HUES64 (cell line): ENCODE data around the gene SEMA3G. TPM values are rescaled to one million over a fixed set of nuclear protein-coding genes. Genes with fewer than 3 reads are reported as not detected.

Experiments
- H3K27ac ChIP-seq: 2 replicates; pipeline ENCODE4 v1.7.0; 2013; ENCODE audit warnings: low read depth, low read length, inconsistent platforms
- H3K27me3 ChIP-seq: 2 replicates; pipeline ENCODE4 v1.6.1; 2013; ENCODE audit warnings: mild to moderate bottlenecking, low read length; ENCODE audit not compliant: insufficient read depth
- H3K36me3 ChIP-seq: 2 replicates; pipeline ENCODE4 v1.6.1; 2013; ENCODE audit warnings: mild to moderate bottlenecking, low read length; ENCODE audit not compliant: insufficient read depth
- H3K4me1 ChIP-seq: 2 replicates; pipeline ENCODE4 v1.6.1; 2013; ENCODE audit warnings: mild to moderate bottlenecking, low read length, moderate library complexity; ENCODE audit not compliant: insufficient read depth
- H3K4me3 ChIP-seq: 2 replicates; pipeline ENCODE4 v1.5.1; 2013; ENCODE audit warnings: mild to moderate bottlenecking, low read length, moderate library complexity
- H3K9ac ChIP-seq: 2 replicates; pipeline ENCODE4 v1.6.1; 2013; ENCODE audit warnings: mild to moderate bottlenecking, low read depth, low read length
- H3K9me3 ChIP-seq: 2 replicates; pipeline ENCODE4 v1.6.1; 2013; ENCODE audit warnings: low read depth, low read length; ENCODE audit not compliant: insufficient read depth
- WGBS: fragments of 150-250, 120-280 bp; methylation state at CpG from one replicate; pipeline ENCODE4 v1.1.7; 2013; ENCODE audit warnings: missing lambda C conversion rate; 5-methylcytosine and 5-hydroxymethylcytosine counted together
- polyA plus RNA-seq, 2 experiments: library from polyadenylated mRNA; stranded (reverse); fragments of 50-300 nt; gene quantifications; one replicate each; pipeline ENCODE4 v1.2.3, GENCODE V29; 2013

The SEMA3G gene
- 1.3 TPM for polyA plus RNA-seq (2013, experiment 1 of 2)
- polyA plus RNA-seq (2013, experiment 2 of 2), result 1.3 TPM

DNA sequence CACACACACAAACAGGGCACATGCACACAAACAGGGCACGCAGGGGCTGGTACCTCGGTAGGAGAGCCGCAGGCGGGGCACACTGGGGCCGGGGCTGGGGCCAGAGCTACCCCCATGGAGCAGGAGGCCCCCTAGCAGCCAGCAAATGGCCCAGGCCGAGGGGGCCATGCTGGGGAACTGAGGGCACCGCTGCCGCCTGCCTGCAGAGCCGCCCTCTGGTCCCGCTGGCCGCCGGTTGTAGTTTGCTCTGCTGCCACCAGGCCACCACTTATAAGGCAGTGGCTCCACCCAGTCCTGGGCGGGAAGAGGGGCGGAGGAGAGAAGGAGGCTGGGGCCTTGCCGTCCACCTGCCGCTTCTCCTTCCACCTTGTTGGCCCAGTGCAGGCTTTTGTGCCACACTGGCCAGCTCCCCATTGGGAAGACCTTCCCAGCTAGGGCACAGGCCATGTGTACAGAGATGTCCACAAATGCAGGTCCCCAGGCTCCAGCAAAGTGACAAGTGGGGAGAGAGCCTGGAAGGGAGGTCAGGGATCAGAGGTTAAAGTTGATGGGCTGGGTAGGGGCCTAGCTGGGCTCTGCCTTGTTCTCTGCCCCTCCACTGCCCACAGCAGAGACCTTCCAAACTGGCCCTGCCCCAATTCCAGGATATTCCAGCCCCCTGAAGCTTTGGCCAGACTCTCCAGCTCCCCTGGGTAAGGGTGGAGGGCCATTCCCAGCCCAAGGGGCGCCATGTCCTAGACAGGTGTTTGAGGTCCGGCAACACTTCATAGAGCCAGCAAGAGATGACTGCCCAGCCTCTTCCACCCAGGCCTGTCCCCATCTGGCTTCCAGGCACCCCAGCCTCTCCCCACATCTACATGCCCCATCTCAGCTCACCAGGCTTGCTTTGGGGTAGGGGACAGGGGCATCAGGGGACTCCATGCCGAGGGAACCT lies at the start of gene SEMA3G:
TSS of gene SEMA3G (minus strand) at position 244 of the 934 bp plus-strand sequence. CDS start at position 168, 76 bp downstream.
- Histone ChIP-seq H3K36me3 (no peaks in the 10 kb centered on the region), H3K4me1 (peaks cover 1% of the 10 kb centered on the region; the same call in 1 of the 2 replicates), H3K27me3 (no peaks in the 10 kb centered on the region), H3K27ac (no peak within 1 kb of the TSS), H3K9me3 (no peaks in the 10 kb centered on the region), H3K9ac (peak within 1 kb of the TSS; percentile 34; the same call in 1 of the 2 replicates), H3K4me3 (peak within 1 kb of the TSS; percentile 15)
- 36% methylated on average over 19 of the region's 19 CpGs for WGBS

DNA sequence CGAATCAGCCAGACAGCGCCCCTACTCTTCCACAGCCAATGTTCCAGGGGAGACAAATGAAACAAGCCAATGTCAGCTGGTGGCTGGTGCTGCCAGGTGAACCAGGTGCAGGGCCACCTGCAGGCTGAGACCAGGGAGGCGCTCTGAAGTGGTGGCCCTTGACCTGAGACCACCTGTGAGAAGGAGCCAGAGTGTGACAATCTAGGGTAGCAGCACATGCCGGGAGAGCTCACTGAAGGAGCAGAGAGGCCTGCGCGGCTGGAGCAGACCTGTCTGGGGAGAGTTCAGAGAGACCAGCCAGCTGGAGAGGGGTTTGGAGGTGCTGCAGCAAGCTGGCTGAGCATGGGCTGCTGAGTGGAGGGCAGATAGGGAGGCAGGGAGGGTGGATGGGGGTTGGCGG lies 49.5 kb upstream of the SEMA3G start:
- Histone ChIP-seq H3K27ac (no peak overlapping the region), H3K4me3 (no peak overlapping the region), H3K36me3 (peaks cover 35% of the 10 kb centered on the region), H3K9ac (no peak overlapping the region), H3K4me1 (no peaks in the 10 kb centered on the region), H3K9me3 (no peaks in the 10 kb centered on the region), H3K27me3 (no peaks in the 10 kb centered on the region)
- 91% methylated on average over 7 of the region's 7 CpGs for WGBS

DNA sequence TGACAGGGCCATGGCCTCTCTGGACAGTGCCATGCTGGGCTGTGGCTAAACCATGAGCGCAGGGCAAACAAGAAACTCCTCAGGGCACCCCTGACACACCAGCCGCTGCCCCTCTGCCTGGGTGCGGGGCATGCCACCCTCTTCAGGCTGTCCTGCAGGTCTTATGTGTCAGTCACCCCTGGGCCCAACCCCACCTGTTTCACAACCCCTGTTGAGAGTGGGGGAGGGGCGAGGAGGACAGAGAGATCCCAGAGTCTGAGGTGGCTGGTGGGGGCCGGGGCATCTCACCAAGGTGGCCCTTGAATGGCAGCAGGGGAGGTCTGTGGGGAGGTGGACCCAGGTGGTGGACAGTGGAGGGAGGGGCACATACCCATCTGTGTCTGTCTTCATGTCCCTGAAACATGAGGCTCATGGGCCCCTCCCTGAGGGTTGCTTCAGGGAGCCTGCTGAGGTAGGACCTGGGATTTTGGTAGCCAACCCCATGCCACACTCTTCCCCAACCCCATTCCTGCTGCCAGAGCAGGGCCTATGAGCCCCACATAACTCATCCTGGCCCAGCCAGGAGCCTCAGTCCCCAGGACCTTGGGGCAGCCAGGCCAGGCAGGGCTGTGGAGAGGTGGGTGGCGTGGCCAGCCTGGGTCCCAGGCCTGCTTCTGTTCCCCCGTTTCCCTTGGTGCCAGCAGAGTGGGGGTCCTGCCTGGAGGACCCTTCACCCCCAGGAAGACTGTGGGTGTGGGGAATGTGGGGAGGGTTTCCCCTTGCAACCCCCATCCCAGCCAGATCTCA lies 48.5 kb upstream of the SEMA3G start:
- no peaks in the 10 kb centered on the region for H3K9me3 ChIP-seq
- H3K4me1 ChIP-seq, result no peaks in the 10 kb centered on the region
- H3K27ac ChIP-seq, result no peak overlapping the region
- no peak overlapping the region for H3K4me3 ChIP-seq
- H3K36me3 ChIP-seq, result peaks cover 43% of the 10 kb centered on the region
- no peaks in the 10 kb centered on the region for H3K27me3 ChIP-seq
- 95% methylated on average over 7 of the region's 7 CpGs for WGBS
- no peak overlapping the region for H3K9ac ChIP-seq

DNA sequence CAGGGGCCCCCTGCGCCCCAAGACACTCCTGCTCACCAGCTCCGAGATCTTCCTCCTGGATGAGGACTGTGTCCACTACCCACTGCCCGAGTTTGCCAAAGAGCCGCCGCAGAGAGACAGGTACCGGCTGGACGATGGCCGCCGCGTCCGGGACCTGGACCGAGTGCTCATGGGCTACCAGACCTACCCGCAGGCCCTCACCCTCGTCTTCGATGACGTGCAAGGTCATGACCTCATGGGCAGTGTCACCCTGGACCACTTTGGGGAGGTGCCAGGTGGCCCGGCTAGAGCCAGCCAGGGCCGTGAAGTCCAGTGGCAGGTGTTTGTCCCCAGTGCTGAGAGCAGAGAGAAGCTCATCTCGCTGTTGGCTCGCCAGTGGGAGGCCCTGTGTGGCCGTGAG lies 47.2 kb upstream of the SEMA3G start:
- no peak overlapping the region for H3K27ac ChIP-seq
- no peaks in the 10 kb centered on the region for H3K4me1 ChIP-seq
- H3K9ac ChIP-seq, result no peak overlapping the region
- no peaks in the 10 kb centered on the region for H3K9me3 ChIP-seq
- no peaks in the 10 kb centered on the region for H3K27me3 ChIP-seq
- H3K4me3 ChIP-seq, result no peak overlapping the region
- peaks cover 57% of the 10 kb centered on the region for H3K36me3 ChIP-seq
- 95% methylated on average over 21 of the region's 21 CpGs for WGBS

DNA sequence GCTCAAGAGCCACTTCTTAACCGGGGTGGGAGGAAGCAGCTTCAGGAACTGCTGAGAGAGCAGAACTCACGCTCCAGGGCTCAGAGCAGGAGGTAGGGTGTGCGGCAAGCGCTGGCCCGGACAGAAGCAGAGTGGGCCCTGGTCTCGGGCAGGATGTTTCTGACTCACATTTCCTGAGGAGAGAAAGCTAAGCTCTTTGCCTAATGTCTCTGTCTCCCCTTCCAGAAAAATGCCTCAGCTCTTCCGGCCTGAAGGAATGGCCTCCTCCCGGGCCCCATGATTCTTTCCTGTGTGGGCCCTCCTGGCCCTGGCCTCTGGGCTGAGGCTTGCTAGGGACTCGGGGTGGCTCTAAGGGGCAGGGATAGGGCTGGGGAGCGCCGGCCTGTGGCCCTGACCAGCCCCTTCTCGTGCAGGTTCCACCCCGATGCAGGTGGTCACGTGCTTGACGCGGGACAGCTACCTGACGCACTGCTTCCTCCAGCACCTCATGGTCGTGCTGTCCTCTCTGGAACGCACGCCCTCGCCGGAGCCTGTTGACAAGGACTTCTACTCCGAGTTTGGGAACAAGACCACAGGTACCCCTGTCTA lies 46.1 kb upstream of the SEMA3G start:
- Histone ChIP-seq H3K4me3 (no peak overlapping the region), H3K27me3 (no peaks in the 10 kb centered on the region), H3K9ac (no peak overlapping the region), H3K4me1 (no peaks in the 10 kb centered on the region), H3K27ac (no peak overlapping the region), H3K9me3 (no peaks in the 10 kb centered on the region), H3K36me3 (peaks cover 66% of the 10 kb centered on the region)
- 95% methylated on average over 23 of the region's 23 CpGs for WGBS

DNA sequence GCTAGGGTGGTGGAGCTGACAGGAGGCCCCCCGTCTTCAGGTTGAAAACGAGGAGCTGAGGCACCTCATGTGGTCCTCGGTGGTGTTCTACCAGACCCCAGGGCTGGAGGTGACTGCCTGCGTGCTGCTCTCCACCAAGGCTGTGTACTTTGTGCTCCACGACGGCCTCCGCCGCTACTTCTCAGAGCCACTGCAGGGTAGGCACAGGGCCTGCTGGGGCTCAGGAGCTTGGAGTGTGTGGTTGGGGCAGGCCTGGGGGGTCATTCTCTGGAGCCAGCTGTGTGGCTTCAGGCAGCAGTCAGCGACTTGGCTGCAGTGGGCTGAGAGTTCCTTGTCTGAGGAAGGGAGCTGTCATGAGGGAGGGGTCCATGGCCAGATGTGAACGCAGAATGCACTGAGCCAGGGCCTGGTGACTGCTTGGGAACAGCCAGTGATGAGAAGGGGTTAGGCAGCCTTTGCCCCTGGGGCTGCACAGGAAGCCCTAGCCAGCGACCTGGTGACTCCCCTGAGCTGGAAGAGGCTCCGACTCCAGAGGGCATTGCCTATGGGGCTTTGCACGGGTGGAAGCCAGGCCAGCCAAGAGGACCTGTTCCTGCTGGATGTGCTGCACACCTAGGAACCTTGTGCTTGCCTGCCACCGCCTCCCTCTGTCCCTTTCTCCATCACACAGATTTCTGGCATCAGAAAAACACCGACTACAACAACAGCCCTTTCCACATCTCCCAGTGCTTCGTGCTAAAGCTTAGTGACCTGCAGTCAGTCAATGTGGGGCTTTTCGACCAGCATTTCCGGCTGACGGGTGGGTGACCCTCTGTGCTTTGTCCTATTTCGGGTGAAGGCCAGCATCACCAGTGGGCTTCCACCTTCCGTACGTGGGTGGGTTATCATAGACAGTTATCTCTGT lies 45.4 kb upstream of the SEMA3G start:
- H3K9me3 ChIP-seq, result no peaks in the 10 kb centered on the region
- H3K4me1 ChIP-seq, result no peaks in the 10 kb centered on the region
- H3K36me3 ChIP-seq, result peaks cover 73% of the 10 kb centered on the region
- H3K9ac ChIP-seq, result no peak overlapping the region
- no peaks in the 10 kb centered on the region for H3K27me3 ChIP-seq
- 92% methylated on average over 22 of the region's 22 CpGs for WGBS
- no peak overlapping the region for H3K4me3 ChIP-seq
- no peak overlapping the region for H3K27ac ChIP-seq

DNA sequence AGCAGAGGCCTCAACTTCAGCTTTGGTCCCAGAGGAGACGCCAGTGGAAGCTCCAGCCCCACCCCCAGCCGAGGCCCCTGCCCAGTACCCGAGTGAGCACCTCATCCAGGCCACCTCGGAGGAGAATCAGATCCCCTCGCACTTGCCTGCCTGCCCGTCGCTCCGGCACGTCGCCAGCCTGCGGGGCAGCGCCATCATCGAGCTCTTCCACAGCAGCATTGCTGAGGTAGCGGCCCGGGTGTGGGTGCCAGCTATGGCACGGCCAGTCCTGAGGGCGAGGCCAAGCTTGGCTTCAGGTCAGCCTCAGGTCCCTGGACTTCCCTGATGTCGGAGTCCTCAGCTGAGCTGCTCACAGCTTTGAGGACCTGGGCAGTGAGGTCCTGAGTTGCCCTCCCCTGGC lies 44.5 kb upstream of the SEMA3G start:
- no peak overlapping the region for H3K9ac ChIP-seq
- H3K27ac ChIP-seq, result no peak overlapping the region
- H3K9me3 ChIP-seq, result no peaks in the 10 kb centered on the region
- no peaks in the 10 kb centered on the region for H3K27me3 ChIP-seq
- H3K36me3 ChIP-seq, result peaks cover 77% of the 10 kb centered on the region
- WGBS, result 96% methylated on average over 18 of the region's 18 CpGs
- no peak overlapping the region for H3K4me3 ChIP-seq
- no peaks in the 10 kb centered on the region for H3K4me1 ChIP-seq

DNA sequence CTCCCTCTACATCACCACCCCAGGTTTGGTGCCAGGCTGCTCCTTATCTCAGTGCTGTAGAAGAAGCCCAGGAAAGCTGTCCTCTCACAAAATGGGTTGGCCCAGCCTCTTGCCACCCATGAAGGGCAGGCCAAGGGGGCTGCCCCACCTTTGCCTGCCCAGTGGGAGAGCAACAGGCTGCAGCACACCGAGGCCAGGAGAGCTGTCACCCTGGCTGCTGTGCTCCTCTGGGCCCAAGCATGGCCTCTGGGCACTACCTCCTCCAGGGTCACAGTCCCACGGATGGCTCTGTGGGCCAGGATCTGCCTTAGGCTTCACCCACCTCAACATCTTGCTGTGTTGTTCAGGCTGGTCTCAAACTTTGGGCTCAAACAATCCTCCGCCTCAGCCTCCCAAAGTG lies 43.8 kb upstream of the SEMA3G start:
- Histone ChIP-seq H3K27ac (no peak overlapping the region), H3K36me3 (peaks cover 81% of the 10 kb centered on the region), H3K27me3 (no peaks in the 10 kb centered on the region), H3K4me1 (no peaks in the 10 kb centered on the region), H3K9ac (no peak overlapping the region), H3K9me3 (no peaks in the 10 kb centered on the region), H3K4me3 (no peak overlapping the region)
- 96% methylated on average over 3 of the region's 3 CpGs for WGBS

DNA sequence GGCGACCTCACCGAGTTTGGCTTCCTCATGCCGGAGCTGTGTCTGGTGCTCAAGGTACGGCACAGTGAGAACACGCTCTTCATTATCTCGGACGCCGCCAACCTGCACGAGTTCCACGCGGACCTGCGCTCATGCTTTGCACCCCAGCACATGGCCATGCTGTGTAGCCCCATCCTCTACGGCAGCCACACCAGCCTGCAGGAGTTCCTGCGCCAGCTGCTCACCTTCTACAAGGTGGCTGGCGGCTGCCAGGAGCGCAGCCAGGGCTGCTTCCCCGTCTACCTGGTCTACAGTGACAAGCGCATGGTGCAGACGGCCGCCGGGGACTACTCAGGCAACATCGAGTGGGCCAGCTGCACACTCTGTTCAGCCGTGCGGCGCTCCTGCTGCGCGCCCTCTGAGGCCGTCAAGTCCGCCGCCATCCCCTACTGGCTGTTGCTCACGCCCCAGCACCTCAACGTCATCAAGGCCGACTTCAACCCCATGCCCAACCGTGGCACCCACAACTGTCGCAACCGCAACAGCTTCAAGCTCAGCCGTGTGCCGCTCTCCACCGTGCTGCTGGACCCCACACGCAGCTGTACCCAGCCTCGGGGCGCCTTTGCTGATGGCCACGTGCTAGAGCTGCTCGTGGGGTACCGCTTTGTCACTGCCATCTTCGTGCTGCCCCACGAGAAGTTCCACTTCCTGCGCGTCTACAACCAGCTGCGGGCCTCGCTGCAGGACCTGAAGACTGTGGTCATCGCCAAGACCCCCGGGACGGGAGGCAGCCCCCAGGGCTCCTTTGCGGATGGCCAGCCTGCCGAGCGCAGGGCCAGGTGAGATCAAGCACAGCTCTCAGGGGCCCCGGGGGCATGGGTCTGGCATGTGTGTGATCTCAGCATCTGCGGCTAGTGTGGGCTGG lies 43.1 kb upstream of the SEMA3G start:
- Histone ChIP-seq H3K27me3 (no peaks in the 10 kb centered on the region), H3K4me3 (no peak overlapping the region), H3K9ac (no peak overlapping the region), H3K27ac (no peak overlapping the region), H3K4me1 (no peaks in the 10 kb centered on the region), H3K36me3 (peaks cover 87% of the 10 kb centered on the region), H3K9me3 (no peaks in the 10 kb centered on the region)
- 95% methylated on average over 59 of the region's 59 CpGs for WGBS
